ENCODE results near the gene SETBP1.

GRCh38 chr18:44638811-44639210 is 41.9 kb upstream of the SETBP1 start:
- TF ChIP-seq TFAM (CRISPR knock-in tag; conservative IDR thresholded peaks at IDR 0.05) (no peak), PATZ1 (CRISPR knock-in tag; IDR thresholded peaks at IDR 0.05; ENCODE audit: borderline replicate concordance) (no peak), CTCFL (IDR thresholded peaks at IDR 0.05; ENCODE audit: borderline replicate concordance, insufficient read depth, low read depth, low read length, poor library complexity, severe bottlenecking) (no peak), ZNF239 (CRISPR knock-in tag; IDR thresholded peaks at IDR 0.05) (no peak), CEBPB (tag; IDR thresholded peaks at IDR 0.05) (no peak), SP2 (IDR thresholded peaks at IDR 0.05; ENCODE audit: extremely low read depth, low read depth, low read length, poor library complexity, severe bottlenecking) (no peak), RFX5 (IDR thresholded peaks at IDR 0.05; ENCODE audit: low read depth, low read length) (no peak), GABPA (tag; conservative IDR thresholded peaks at IDR 0.05; ENCODE audit: low read depth) (no peak)
